CD4-positive, CD25-positive, alpha-beta regulatory T cell (primary cell): ENCODE measurements around the gene TMEM204. TPM values are rescaled to one million over a fixed set of nuclear protein-coding genes. Genes with fewer than 3 reads are reported as not detected.
A peak's percentile ranks its signal among the peaks of the same experiment; 100 is the strongest.

Experiments used
- ATAC-seq, 2 donors: fragments of 150-1000 bp; cut with Tn5 transposase; one replicate each; pipeline ENCODE4 v1.10.0; 2021; ENCODE audit warnings: low read depth in 2 of 2, moderate number of reproducible peaks in 2 of 2, moderate library complexity in 1 of 2
- DNase-seq, 3 donors: peaks; one replicate each; pipeline versions ENCODE4 v3.0.0 to v3.0.0-alpha.2; 2012 to 2022; ENCODE audit warnings: mixed read lengths in 1 of 3
- H3K27ac ChIP-seq: one replicate; pipeline ENCODE4 v1.7.0; 2013; ENCODE audit warnings: mild to moderate bottlenecking, low read length; ENCODE audit not compliant: insufficient read depth, poor library complexity, severe bottlenecking
- H3K27me3 ChIP-seq: one replicate; pipeline ENCODE4 v1.7.0; 2013; ENCODE audit warnings: low read length; ENCODE audit not compliant: control insufficient read depth, insufficient read depth
- H3K36me3 ChIP-seq: one replicate; pipeline ENCODE4 v1.7.0; 2013; ENCODE audit warnings: mild to moderate bottlenecking, low read length, moderate library complexity; ENCODE audit not compliant: control insufficient read depth, insufficient read depth
- H3K4me1 ChIP-seq: 2 replicates; pipeline ENCODE4 v1.7.0; 2013; ENCODE audit warnings: mild to moderate bottlenecking, low read length; ENCODE audit not compliant: insufficient read depth, control insufficient read depth, poor library complexity, severe bottlenecking
- H3K4me3 ChIP-seq: one replicate; pipeline ENCODE4 v1.7.0; 2013; ENCODE audit warnings: low read depth, mild to moderate bottlenecking, low read length, moderate library complexity
- H3K9me3 ChIP-seq, 2 experiments: 1 replicate in 1 of 2; 2 replicates in 1 of 2; pipeline ENCODE4 v1.7.0; 2013; ENCODE audit warnings: low read length in 2 of 2, mild to moderate bottlenecking in 1 of 2, moderate library complexity in 1 of 2; ENCODE audit not compliant: control insufficient read depth in 2 of 2
- H3K27ac Mint-ChIP-seq, 3 donors: one replicate each; pipeline ENCODE4 v1.8.0; 2020 to 2022; ENCODE audit warnings: mild to moderate bottlenecking in 3 of 3, mixed read lengths in 3 of 3, moderate library complexity in 2 of 3
- H3K27me3 Mint-ChIP-seq: one replicate; pipeline ENCODE4 v1.8.0; 2022; ENCODE audit warnings: mild to moderate bottlenecking, mixed read lengths
- H3K36me3 Mint-ChIP-seq: one replicate; pipeline ENCODE4 v1.8.0; 2020; ENCODE audit warnings: mixed read lengths
- H3K4me1 Mint-ChIP-seq, 4 donors: one replicate each; pipeline ENCODE4 v1.8.0; 2020 to 2022; ENCODE audit warnings: mixed read lengths in 4 of 4, mild to moderate bottlenecking in 1 of 4
- H3K4me3 Mint-ChIP-seq, 4 donors: one replicate each; pipeline ENCODE4 v1.8.0; 2020 to 2022; ENCODE audit warnings: mild to moderate bottlenecking in 4 of 4, mixed read lengths in 4 of 4, moderate library complexity in 3 of 4
- H3K9me3 Mint-ChIP-seq, 7 donors: one replicate each; pipeline ENCODE4 v1.8.0; 2020 to 2022; ENCODE audit warnings: mixed read lengths in 7 of 7, mild to moderate bottlenecking in 3 of 7, moderate library complexity in 2 of 7
- polyA plus RNA-seq, 4 donors: library from polyadenylated mRNA; unstranded; fragments of 300-500 nt; fragmentation: Illumina TruSeq; gene quantifications; one replicate each; pipeline ENCODE4 v1.2.3, GENCODE V29; 2021
- total RNA-seq: library from RNA; stranded (reverse); gene quantifications from one replicate; pipeline ENCODE4 v1.2.3, GENCODE V29; 2022

TMEM204 gene
- total and polyA plus RNA-seq, 5 donors from 2014 or later, result 25.8 to 97.4 (median 68.2) TPM

DNA sequence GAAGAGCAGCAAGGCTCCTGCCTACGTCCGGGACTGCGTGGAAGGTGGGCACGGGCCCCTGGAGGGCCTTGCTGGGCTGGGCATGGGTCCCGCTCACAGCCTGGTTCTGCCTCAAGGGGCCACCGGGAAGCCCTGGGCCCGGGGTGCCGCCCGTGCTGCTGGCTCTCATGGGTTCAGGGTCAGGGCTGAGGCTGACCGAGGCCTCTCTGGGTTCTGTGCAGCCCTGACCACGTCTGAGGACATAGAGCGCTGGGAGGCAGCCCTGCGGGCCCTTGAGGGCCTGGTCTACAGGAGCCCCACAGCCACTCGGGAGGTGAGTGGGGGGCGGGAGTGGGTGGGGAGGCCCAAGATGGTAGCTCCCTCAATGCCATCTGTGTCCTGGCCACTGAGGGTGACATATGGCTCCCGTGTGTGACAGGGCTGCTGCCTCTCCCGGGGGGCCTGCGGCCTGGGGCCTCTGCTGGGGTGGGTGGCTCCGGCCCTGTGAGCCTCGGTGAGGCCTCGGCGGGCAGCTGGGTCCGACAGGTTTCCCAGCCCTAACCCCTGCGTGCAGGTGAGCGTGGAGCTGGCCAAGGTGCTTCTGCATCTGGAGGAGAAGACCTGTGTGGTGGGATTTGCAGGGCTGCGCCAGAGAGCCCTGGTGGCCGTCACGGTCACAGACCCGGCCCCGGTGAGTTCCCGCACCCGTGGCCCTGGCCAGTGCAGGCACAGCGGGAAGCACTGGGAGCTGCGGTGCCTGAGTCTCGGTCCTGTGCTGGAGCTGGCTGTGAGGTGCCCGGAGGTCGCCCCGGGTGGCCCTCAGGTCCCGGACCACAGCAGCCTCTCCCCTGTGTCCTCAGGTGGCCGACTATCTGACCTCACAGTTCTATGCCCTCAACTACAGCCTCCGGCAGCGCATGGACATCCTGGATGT lies 31.1 kb upstream of the TMEM204 start:
- no peaks in the 10 kb centered on the region for H3K36me3 Mint-ChIP-seq
- no peaks in the 10 kb centered on the region for H3K4me1 Mint-ChIP-seq
- no peak overlapping the region for H3K4me3 Mint-ChIP-seq
- Histone ChIP-seq H3K27ac (no peak overlapping the region), H3K36me3 (peaks cover 12% of the 10 kb centered on the region), H3K4me1 (no peaks in the 10 kb centered on the region), H3K9me3 (no peaks in the 10 kb centered on the region), H3K27me3 (no peaks in the 10 kb centered on the region), H3K4me3 (no peak overlapping the region)
- no peaks in the 10 kb centered on the region for H3K27me3 Mint-ChIP-seq
- H3K27ac Mint-ChIP-seq, result no peak overlapping the region
- DNase-seq (no peak), ATAC-seq (no peak)
- no peaks in the 10 kb centered on the region for H3K9me3 Mint-ChIP-seq

DNA sequence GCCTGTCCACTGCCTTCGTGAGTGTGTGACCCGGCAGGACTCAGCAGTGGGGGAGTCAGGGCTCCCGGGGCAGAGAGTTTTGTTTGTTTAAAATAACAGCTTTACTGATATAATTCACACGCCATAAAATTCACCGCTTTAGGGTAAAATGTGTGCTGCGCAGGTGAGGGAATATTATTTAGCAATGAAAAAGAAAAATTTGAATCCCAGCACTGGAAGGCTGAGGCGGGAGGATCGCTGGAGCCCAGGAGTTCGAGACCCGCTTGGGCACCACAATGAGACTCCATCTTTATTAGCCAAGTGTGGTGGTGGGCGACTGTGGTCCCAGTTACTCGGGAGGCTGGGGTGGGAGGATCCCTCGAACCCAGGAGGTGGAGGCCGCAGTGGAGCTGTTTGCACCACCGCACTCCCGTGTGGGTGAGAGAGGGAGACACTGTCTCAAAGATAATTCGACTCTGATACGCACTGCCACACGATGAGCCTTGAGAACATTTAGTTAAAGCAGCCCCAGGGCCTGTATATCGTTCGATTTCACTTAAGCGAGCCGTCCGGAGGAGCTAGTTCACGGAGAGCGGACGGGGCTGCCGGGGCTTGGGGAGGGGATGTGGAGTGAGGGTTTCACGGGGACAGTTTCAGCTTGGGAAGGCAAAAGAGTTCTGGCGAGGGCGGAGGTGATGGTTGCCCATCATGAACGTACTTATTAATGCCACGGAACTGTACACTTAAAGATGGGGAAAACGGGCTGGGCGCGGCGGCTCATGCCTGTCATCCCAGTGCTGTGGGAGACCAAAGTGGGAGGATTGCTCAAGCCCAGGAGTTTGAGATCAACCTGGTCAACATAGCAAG lies 30.1 kb upstream of the TMEM204 start:
- Mint-ChIP-seq H3K4me1 (no peaks in the 10 kb centered on the region), H3K27me3 (no peaks in the 10 kb centered on the region), H3K9me3 (no peaks in the 10 kb centered on the region), H3K27ac (no peak overlapping the region), H3K36me3 (no peaks in the 10 kb centered on the region), H3K4me3 (no peak overlapping the region)
- DNase-seq (no peak), ATAC-seq (no peak)
- Histone ChIP-seq H3K9me3 (no peaks in the 10 kb centered on the region), H3K27ac (no peak overlapping the region), H3K27me3 (no peaks in the 10 kb centered on the region), H3K4me1 (no peaks in the 10 kb centered on the region), H3K36me3 (peaks cover 12% of the 10 kb centered on the region), H3K4me3 (no peak overlapping the region)

DNA sequence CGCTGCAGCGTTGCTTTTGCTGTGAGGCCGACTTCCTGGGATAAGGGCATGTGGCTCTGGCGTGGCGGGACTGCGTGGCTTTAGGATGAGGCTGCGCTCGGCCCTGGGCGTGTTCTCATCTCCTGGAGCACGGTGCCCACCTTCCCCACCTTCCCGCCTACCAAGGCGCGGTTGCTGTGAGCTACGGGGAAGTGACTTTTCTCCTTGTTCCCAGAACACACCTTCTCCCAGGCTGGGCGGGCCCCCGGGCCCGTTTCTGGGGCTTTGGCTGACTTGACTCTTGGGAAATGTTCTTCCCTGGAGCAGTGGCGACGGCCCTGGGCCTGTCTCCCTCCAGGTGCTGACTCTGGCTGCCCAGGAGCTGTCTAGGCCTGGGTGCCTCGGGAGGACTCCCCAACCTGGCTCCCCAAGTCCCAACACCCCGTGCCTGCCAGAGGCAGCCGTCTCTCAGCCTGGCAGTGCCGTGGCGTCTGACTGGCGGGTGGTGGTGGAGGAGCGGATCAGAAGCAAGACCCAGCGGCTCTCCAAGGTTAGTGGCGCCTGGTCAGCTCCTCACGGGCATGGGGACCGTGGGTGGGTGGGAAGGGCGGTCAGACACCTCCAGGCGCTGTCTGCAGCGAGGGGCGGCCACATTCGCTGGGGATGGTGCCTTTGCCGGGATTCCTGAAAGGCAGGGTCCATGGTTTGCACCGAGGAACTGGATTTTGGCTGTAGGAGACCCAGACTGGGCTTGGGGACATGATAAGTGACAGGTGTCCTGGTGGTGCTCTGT lies 28.2 kb upstream of the TMEM204 start:
- Histone ChIP-seq H3K27me3 (no peaks in the 10 kb centered on the region), H3K9me3 (no peaks in the 10 kb centered on the region), H3K4me1 (no peaks in the 10 kb centered on the region), H3K36me3 (peaks cover 12% of the 10 kb centered on the region), H3K27ac (no peak overlapping the region), H3K4me3 (no peak overlapping the region)
- H3K27me3 Mint-ChIP-seq, result no peaks in the 10 kb centered on the region
- no peak for ATAC-seq
- no peak overlapping the region for H3K4me3 Mint-ChIP-seq
- no peaks in the 10 kb centered on the region for H3K9me3 Mint-ChIP-seq
- H3K36me3 Mint-ChIP-seq, result no peaks in the 10 kb centered on the region
- no peak for DNase-seq
- no peak overlapping the region for H3K27ac Mint-ChIP-seq
- H3K4me1 Mint-ChIP-seq, result no peaks in the 10 kb centered on the region

- no peak overlapping the region for H3K27ac ChIP-seq
- no peak overlapping the region for H3K4me3 Mint-ChIP-seq
- no peaks in the 10 kb centered on the region for H3K9me3 Mint-ChIP-seq
- no peaks in the 10 kb centered on the region for H3K4me1 ChIP-seq
- H3K27me3 ChIP-seq, result no peaks in the 10 kb centered on the region
- H3K4me3 ChIP-seq, result no peak overlapping the region
- H3K4me1 Mint-ChIP-seq, result no peaks in the 10 kb centered on the region
- no peak for ATAC-seq
- DNase-seq, result no peak
- H3K9me3 ChIP-seq, result no peaks in the 10 kb centered on the region
- no peaks in the 10 kb centered on the region for H3K27me3 Mint-ChIP-seq
- H3K36me3 ChIP-seq, result peaks cover 12% of the 10 kb centered on the region
- H3K27ac Mint-ChIP-seq, result no peak overlapping the region
- H3K36me3 Mint-ChIP-seq, result no peaks in the 10 kb centered on the region
These were observed 27.6 kb upstream of the TMEM204 start for GRCh38 chr16:1505912-1506311.

- H3K27ac Mint-ChIP-seq, result peak overlapping the region in 1 of 3 donors; percentile 84
- H3K4me1 ChIP-seq, result no peaks in the 10 kb centered on the region
- no peak overlapping the region for H3K4me3 Mint-ChIP-seq
- H3K9me3 ChIP-seq, result no peaks in the 10 kb centered on the region
- no peaks in the 10 kb centered on the region for H3K27me3 ChIP-seq
- H3K36me3 ChIP-seq, result peaks cover 12% of the 10 kb centered on the region
- no peaks in the 10 kb centered on the region for H3K36me3 Mint-ChIP-seq
- no peak overlapping the region for H3K4me3 ChIP-seq
- no peaks in the 10 kb centered on the region for H3K27me3 Mint-ChIP-seq
- ATAC-seq (no peak), DNase-seq (no peak)
- no peak overlapping the region for H3K27ac ChIP-seq
- H3K4me1 Mint-ChIP-seq, result no peaks in the 10 kb centered on the region
- no peaks in the 10 kb centered on the region for H3K9me3 Mint-ChIP-seq
These were observed 26.8 kb upstream of the TMEM204 start for GRCh38 chr16:1506494-1507213.

GRCh38 chr16:1508494-1509187 lies 24.8 kb upstream of the TMEM204 start:
- Mint-ChIP-seq H3K27ac (no peak overlapping the region), H3K9me3 (peaks cover 0 to 1% (median 0%) of the 10 kb centered on the region in 7 donors), H3K27me3 (no peaks in the 10 kb centered on the region), H3K36me3 (no peaks in the 10 kb centered on the region), H3K4me3 (no peak overlapping the region), H3K4me1 (no peaks in the 10 kb centered on the region)
- Histone ChIP-seq H3K4me3 (no peak overlapping the region), H3K9me3 (no peaks in the 10 kb centered on the region), H3K27ac (no peak overlapping the region), H3K36me3 (no peaks in the 10 kb centered on the region), H3K27me3 (no peaks in the 10 kb centered on the region), H3K4me1 (no peaks in the 10 kb centered on the region)
- ATAC-seq (no peak), DNase-seq (no peak)
